Ascending aorta (tissue), 2 donors: ENCODE results near the gene FAM236B. TPM values are rescaled to one million over a fixed set of nuclear protein-coding genes. Genes with fewer than 3 reads are reported as not detected.
"Not testable (repeated sequence)": the region's sequence is repeated elsewhere in the genome, so short reads cannot be mapped to it uniquely, and the experiment has no call there.

ENCODE experiments used
- DNase-seq, 2 donors: peaks; one replicate each; pipeline ENCODE4 v3.0.0-alpha.2; 2019; ENCODE audit warnings: low spot score in 2 of 2
- H3K27ac ChIP-seq, 2 donors: fragments of 200-600 bp; sonication (generic); one replicate each; pipeline ENCODE4 v1.5.1; 2016 to 2017; ENCODE audit warnings: mild to moderate bottlenecking in 1 of 2
- H3K27me3 ChIP-seq: fragments of 200-600 bp; sonication (generic); one replicate; pipeline ENCODE4 v1.5.1; 2017
- H3K36me3 ChIP-seq, 2 donors: fragments of 200-600 bp; sonication (generic); one replicate each; pipeline ENCODE4 v1.5.1; 2016
- H3K4me1 ChIP-seq, 2 donors: fragments of 200-600 bp; sonication (generic); one replicate each; pipeline ENCODE4 v1.5.1; 2016 to 2017; ENCODE audit warnings: mild to moderate bottlenecking in 1 of 2
- H3K4me3 ChIP-seq, 2 donors: fragments of 200-600 bp; sonication (generic); one replicate each; pipeline ENCODE4 v1.5.1; 2016 to 2017; ENCODE audit warnings: mild to moderate bottlenecking in 1 of 2
- H3K9me3 ChIP-seq, 2 donors: fragments of 200-600 bp; sonication (generic); one replicate each; pipeline ENCODE4 v1.5.1; 2016
- intact Hi-C: fragments of 100-400 bp; cut with DNase I; formaldehyde crosslinking; loops from one replicate; pipeline ENCODE4 v1.15.1; 2023
- total RNA-seq: library from RNA; depleted of rRNA; stranded (reverse); fragments of >200 nt; gene quantifications from one replicate; pipeline ENCODE4 v1.1.0, GENCODE V29; 2016

The FAM236B gene
- total RNA-seq, result not detected

- H3K9me3 ChIP-seq, DNase-seq, intact Hi-C loops, H3K36me3 ChIP-seq, H3K27ac ChIP-seq, H3K27me3 ChIP-seq, H3K4me1 ChIP-seq, H3K4me3 ChIP-seq: not testable (repeated sequence)
Observed at GRCh38 chrX:72782560-72782959, at the start of gene FAM236B. FAM236B (minus strand) TSS chrX:72782660; CDS start chrX:72782560, 100 bp downstream.

GRCh38 chrX:72830701-72831100 is 48.2 kb upstream of the FAM236B start:
- not testable (repeated sequence) for H3K36me3 ChIP-seq

GRCh38 chrX:72808110-72808509 is 25.6 kb upstream of the FAM236B start, which contains the start of gene FAM236D:
FAM236D (minus strand) TSS chrX:72808210; CDS start chrX:72808110, 100 bp downstream.
- H3K27me3 ChIP-seq, H3K27ac ChIP-seq, intact Hi-C loops, H3K4me1 ChIP-seq, H3K36me3 ChIP-seq, H3K4me3 ChIP-seq, DNase-seq, H3K9me3 ChIP-seq: not testable (repeated sequence)

More at GRCh38 chrX:72830701-72831100, 48.2 kb upstream of the FAM236B start:
- H3K9me3 ChIP-seq, H3K4me1 ChIP-seq, DNase-seq, H3K4me3 ChIP-seq, H3K27me3 ChIP-seq, intact Hi-C loops, H3K27ac ChIP-seq: not testable (repeated sequence)

- intact Hi-C loops, result not testable (repeated sequence)
Observed at GRCh38 chrX:72790390-72790789, 7.9 kb upstream of the FAM236B start.

GRCh38 chrX:72788142-72788541 is 5.7 kb upstream of the FAM236B start:
- H3K27ac ChIP-seq, DNase-seq, H3K4me3 ChIP-seq, intact Hi-C loops, H3K36me3 ChIP-seq, H3K9me3 ChIP-seq, H3K4me1 ChIP-seq, H3K27me3 ChIP-seq: not testable (repeated sequence)

More at GRCh38 chrX:72790390-72790789, 7.9 kb upstream of the FAM236B start:
- not testable (repeated sequence) for H3K27me3 ChIP-seq, H3K27ac ChIP-seq, H3K36me3 ChIP-seq, H3K4me3 ChIP-seq, H3K9me3 ChIP-seq, H3K4me1 ChIP-seq
- DNase-seq, result peak in 1 of 2 donors; percentile 27

- H3K4me1 ChIP-seq, DNase-seq, H3K36me3 ChIP-seq, intact Hi-C loops, H3K27me3 ChIP-seq, H3K9me3 ChIP-seq, H3K27ac ChIP-seq, H3K4me3 ChIP-seq: not testable (repeated sequence)
Observed at GRCh38 chrX:72783964-72784363, 1.5 kb upstream of the FAM236B start.

GRCh38 chrX:72783365-72783936 is 991 bp upstream of the FAM236B start:
- DNase-seq, H3K27ac ChIP-seq, H3K4me3 ChIP-seq, H3K27me3 ChIP-seq, H3K4me1 ChIP-seq, H3K9me3 ChIP-seq, intact Hi-C loops, H3K36me3 ChIP-seq: not testable (repeated sequence)

- DNase-seq, H3K9me3 ChIP-seq, H3K27me3 ChIP-seq, H3K4me3 ChIP-seq, H3K36me3 ChIP-seq, intact Hi-C loops, H3K4me1 ChIP-seq, H3K27ac ChIP-seq: not testable (repeated sequence)
Observed at GRCh38 chrX:72778146-72778545, 4.3 kb downstream of the FAM236B start.

GRCh38 chrX:72777467-72777790 is 5.0 kb downstream of the FAM236B start:
- H3K27me3 ChIP-seq, intact Hi-C loops, H3K4me3 ChIP-seq, H3K27ac ChIP-seq, H3K4me1 ChIP-seq, H3K9me3 ChIP-seq, H3K36me3 ChIP-seq, DNase-seq: not testable (repeated sequence)

- intact Hi-C loops, H3K27me3 ChIP-seq, H3K36me3 ChIP-seq, H3K27ac ChIP-seq, H3K4me3 ChIP-seq, H3K9me3 ChIP-seq, DNase-seq, H3K4me1 ChIP-seq: not testable (repeated sequence)
Observed at GRCh38 chrX:72776653-72777466, 5.6 kb downstream of the FAM236B start, which contains the start of gene DMRTC1B. DMRTC1B (plus strand) TSS chrX:72776890; CDS start chrX:72845136, 68,246 bp downstream.

GRCh38 chrX:72760454-72760853 is 22.0 kb downstream of the FAM236B start:
- H3K27ac ChIP-seq, H3K4me1 ChIP-seq, intact Hi-C loops, H3K9me3 ChIP-seq, H3K4me3 ChIP-seq, H3K36me3 ChIP-seq, DNase-seq, H3K27me3 ChIP-seq: not testable (repeated sequence)

GRCh38 chrX:72748545-72748944 is 33.9 kb downstream of the FAM236B start:
- DNase-seq, H3K27me3 ChIP-seq, H3K9me3 ChIP-seq, H3K27ac ChIP-seq, H3K4me3 ChIP-seq, H3K4me1 ChIP-seq, intact Hi-C loops, H3K36me3 ChIP-seq: not testable (repeated sequence)

GRCh38 chrX:72745546-72745945 is 36.9 kb downstream of the FAM236B start:
- H3K4me1 ChIP-seq, H3K27ac ChIP-seq, H3K9me3 ChIP-seq, H3K27me3 ChIP-seq, DNase-seq, H3K36me3 ChIP-seq, intact Hi-C loops, H3K4me3 ChIP-seq: not testable (repeated sequence)
